Epidermal melanocyte (primary cell): ENCODE measurements around the gene NEDD4L.

Experiments
- DNase-seq: peaks from one replicate; pipeline ENCODE4 v3.0.0; 2011; ENCODE audit warnings: low spot score; ENCODE audit not compliant: insufficient read length

Gene NEDD4L

GRCh38 chr18:58091099-58091611 is 47.1 kb downstream of the NEDD4L start:
- DNase-seq = no peak

- no peak for DNase-seq
Measured at GRCh38 chr18:58093311-58093803, 49.3 kb downstream of the NEDD4L start.

GRCh38 chr18:58095222-58095621 is 51.2 kb downstream of the NEDD4L start:
- DNase-seq = no peak

GRCh38 chr18:58095655-58096054 is 51.6 kb downstream of the NEDD4L start:
- DNase-seq = no peak

DNA sequence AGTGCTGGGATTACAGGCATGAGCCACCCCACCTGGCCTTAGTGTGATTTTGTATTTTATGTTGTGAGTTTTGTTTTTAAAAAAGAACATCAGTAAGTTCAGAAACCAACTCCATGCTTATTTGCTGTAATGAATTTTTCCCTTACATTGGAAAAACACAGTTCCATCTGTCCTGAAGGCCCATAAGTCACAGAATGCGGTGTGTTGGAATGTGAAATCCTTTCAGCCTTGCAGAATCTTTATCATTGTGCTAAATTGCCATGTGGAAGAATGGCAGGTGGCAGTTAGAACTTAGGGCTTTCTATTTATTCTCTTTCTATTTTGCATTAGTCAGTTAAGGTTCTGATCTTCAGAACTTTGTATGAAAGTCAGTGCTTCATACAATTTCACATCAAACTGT is 52.6 kb downstream of the NEDD4L start:
- no peak for DNase-seq

DNA sequence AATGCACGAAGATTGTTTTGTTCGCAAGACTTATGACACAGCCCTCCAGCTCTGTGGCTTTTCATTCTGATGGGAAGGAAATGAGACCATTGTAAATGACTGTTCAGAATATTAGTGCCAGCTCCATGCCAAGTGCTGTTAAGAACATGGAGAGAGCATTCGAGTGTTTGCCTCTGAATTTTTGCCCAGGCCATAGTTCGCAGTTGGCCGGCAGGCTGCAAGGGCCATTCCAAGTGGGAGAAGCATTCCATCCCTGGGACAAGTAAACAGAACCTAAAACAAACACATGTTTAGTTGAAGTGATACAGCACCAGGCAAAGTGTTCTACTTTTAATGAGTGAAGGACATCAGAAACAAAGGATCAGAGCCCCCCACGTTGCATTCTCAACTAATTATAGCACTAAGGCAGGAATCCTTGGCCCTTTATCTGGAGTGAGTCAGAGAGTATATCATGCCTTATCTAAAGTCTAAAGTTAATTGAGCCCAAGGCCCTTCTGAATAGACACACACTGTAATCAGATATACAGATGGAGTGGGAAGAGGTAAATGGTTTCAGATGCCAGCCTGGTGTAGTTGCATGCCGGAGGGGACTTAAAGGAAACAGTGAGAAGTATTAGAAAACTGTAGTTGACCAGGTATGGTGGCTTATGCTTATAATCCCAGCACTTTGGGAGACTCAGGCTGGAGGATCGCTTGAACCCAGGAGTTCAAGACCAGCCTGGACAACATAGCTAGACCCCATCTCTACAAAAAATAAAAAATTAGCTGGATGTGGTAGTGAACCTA is 53.3 kb downstream of the NEDD4L start:
- DNase-seq = no peak

DNA sequence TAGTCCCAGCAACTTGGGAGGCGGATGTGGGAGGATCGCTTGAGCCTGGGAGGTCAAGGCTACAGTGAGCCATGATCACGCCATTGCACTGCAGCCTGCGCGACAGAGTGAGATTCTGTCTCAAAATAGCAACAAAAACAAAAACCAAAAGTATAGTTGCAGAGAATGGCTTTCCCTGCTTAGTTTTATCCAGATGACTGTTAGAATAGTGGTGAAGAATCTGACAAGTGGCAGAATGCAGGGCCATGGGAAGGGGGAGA is 53.8 kb downstream of the NEDD4L start:
- no peak for DNase-seq

- no peak for DNase-seq
Measured at GRCh38 chr18:58098706-58099105, 54.7 kb downstream of the NEDD4L start.

DNA sequence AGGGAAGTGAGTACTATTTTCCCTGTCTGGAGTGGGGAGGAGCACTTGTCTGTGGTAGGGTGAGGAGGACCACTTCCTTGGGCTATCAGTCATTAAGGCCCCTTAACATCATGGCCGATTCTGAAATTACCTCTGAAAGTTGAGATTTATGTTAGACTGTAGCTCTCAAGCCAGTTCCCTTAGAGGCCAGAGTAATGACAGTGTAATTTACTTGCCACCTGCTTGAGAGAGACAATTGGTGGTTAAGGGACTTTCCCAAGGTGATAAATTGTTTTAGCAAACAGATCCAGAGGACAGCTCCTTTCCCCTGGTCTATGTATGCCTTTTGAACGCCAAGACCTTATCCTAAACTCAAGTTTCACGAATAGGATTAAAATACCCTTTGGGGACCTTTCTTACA is 56.1 kb downstream of the NEDD4L start:
- DNase-seq = no peak

DNA sequence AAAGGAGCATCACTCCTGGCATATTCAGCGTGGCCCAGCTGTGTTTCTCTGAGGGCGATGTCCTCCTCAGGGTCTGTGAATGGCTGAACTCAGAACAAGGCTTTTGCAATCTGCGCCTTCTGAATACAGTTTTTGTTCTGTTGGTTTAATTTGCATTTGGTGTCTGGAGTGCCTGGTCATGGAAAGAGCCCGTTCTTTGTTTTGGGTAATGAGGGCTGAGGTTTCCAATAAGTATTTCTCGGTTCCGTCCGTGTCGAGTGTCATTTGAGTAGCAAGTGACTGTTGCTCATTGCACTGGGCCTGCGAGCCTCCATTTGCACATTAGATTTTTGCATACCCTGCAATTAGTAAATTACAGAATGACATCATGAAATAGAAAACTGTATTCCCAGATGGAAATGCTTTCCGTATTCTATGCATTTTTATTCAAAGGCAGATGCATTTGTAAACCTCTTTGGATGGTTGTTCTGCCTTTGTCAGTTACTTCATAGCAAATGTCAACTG is 57.3 kb downstream of the NEDD4L start:
- peak; percentile 70 for DNase-seq

GRCh38 chr18:58102018-58102417 is 58.0 kb downstream of the NEDD4L start:
- DNase-seq = no peak

DNA sequence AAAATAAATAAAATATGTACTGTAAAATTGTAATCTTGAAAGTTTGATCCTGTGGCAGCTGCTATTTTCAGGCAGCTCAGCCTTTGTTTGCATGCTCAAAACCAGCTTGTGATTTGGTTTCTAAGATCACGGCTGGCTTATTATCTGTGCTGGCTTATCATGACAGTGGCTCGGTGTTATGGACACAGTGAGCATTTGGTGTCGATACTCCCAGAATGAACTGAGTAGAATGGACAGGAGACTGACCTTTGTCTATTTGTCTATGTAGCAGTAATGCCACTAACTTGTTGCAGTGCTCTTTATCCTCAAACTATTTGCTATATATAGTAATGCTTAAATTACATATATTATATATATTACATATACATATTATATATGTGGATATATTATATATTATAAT is 58.8 kb downstream of the NEDD4L start:
- DNase-seq = no peak

DNA sequence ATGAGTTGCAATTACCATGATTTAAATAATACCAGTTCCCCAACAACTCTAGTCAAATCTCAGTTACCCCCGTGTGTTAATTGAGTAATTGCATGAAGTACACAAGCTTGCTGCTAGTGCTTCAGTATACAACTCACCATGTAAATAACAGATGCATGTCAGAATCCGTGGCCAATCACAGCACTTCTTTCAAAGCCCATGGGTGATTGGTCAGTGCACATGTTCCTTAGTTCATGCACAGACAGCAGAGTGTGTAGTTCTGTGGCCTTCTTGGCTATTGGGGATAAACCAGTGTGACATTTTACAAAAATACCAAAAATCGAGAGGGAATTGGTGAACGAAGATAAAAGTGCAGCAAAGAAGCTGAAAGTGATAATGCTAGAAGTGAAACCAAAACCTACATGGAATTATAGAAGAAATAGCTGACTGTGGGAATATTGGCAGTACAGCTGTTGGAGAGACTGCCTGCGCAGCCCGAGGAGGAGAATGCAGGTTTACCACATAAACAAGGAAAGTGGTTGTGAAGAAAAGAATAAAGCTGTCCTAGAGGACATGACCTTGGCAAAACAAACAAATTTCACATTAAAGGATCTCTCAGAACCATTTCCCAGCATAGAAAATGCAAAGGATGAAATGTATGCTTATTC is 59.4 kb downstream of the NEDD4L start:
- no peak for DNase-seq

- DNase-seq = no peak
Measured at GRCh38 chr18:58104096-58104495, 60.1 kb downstream of the NEDD4L start.

DNA sequence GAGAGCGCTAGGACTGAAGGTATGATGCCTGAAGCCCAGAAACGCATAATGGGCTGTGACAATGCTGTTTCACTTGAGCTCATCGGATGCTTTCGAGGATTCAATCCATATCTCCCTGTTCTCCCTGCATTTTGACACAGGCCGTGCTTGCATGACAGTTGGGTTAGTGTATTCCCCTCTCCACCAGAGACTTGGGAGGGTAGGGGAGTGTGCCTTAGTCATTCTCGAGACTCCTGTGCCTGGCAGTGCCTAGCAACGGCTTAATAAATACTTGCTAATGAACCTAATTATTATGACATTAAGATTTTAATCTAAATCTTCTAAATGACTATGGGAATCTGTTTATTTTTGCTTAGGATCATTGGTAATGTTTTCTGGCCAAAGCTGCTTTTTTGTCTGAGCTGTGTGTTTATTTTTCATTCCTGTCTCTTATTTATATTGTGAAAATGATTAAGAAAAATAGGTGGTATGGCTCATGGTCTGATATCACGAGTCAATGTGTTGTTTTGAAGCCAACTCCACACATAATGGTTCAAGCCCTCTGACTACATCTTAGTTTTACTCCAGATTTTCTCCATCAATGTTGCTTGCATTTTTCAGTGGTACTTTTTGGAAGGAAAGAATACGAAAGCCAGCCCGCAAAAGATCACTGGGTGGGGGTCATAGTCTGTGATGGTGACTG is 61.3 kb downstream of the NEDD4L start:
- DNase-seq = no peak

DNA sequence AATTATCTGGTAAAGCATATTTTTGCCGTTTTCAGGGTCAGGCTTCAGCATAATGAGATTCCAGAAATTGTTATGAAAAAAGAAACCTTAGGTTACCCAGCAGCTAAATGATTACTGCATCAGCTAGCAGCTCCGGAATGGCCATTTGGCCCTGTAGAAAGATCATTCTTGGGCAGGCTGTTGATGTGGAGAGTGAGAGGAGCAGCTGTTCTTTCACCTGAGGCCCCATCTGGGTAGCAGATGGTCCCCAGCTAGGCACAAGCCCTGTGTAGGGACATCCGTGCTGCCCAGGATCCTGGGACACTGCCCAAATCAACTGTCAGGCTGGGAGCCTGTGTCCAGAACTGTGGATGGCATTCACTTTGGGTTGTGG is 61.8 kb downstream of the NEDD4L start:
- no peak for DNase-seq

DNA sequence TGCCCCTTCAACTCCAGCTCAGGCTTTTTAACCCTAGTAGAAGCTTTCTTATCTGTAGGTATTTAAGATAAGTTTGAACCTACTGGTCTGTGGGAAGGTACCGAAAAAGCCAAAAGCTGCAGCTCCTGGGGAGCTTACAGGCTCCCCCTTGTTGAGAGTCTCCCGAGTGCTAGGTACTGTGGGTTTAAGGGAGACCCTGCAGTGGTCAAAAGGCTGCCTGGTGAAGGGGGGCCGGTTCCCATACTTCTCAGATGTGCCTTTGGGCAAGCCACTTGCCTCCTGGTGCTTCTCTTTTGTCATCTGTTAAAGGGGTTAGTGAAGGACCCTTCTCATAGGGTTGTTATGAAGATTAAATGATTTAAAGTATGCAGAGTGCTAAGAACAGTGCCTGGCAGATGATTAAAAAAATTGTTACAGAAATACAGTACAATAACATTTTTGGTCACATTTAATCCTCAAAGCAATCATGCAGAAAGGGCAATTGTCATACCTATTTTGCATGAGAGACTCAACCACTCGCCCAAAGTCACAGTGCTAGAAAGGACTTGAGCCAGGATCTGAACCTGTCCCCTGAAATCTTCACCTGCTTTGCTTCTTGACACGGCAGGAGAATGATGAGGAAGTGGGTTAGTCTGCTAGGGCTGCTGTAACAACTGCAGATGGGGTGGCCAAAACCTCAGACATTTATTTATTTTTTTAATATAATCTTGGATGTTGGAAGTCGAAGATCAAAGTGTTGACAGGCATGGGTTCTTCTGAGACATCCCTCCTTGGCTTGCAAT is 62.5 kb downstream of the NEDD4L start:
- no peak for DNase-seq

DNA sequence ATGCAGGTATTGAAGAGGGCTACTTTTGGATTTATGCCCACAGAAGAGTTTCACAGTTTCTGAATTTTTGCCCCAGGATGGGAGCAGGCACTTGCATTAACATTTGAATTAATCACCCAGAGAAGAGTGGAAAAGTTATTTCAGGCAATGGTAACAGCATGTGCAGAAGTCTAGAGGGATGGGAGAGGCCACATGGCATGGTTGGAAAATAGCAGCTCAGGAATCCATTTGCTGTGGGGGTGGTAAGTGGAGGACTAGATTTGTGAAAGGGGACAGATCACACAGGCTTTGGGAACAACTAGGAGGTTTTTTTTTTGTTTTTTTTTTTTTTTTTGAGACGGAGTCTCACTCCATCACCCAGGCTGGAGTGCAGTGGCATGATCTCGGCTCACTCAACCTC is 65.2 kb downstream of the NEDD4L start:
- no peak for DNase-seq

GRCh38 chr18:58110398-58110797 is 66.4 kb downstream of the NEDD4L start:
- DNase-seq = no peak

- no peak for DNase-seq
Measured at GRCh38 chr18:58112174-58112573, 68.1 kb downstream of the NEDD4L start.

DNA sequence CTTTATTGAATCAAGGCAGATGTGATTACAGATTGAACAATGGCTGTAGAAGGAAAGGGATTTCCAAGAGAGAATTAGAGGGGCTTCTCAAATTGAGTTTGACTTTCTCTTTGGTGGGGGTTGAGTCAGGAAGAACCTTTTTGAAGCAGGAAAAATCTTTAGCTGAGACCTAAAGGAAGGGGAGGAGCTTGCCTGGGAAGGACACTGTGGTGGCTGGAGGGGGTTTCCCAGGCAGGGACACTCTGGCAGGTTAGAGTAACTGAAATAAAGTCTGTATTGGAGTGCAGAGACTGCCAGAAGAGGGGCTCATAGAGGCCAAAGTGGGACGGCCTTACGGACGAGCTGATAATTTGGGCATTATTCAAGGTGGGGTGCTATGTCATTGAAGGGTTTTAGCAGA is 69.3 kb downstream of the NEDD4L start:
- DNase-seq = no peak

- no peak for DNase-seq
Measured at GRCh38 chr18:58114766-58115165, 70.7 kb downstream of the NEDD4L start.
